HEK293 (cell line): ENCODE measurements around the gene ZKSCAN1.

Experiments used
- GLIS2 ChIP-seq: fragments of 450-650 bp; formaldehyde crosslinking; IDR thresholded peaks from 2 replicates; pipeline ENCODE4 v1.5.1; 2016; ENCODE audit warnings: missing biosample characterization, missing genetic modification characterization
- PRDM1 ChIP-seq: fragments of 450-650 bp; formaldehyde crosslinking; IDR thresholded peaks from 2 replicates; pipeline ENCODE4; 2016; ENCODE audit warnings: missing biosample characterization, missing genetic modification characterization
- REPIN1 ChIP-seq: fragments of 450-650 bp; formaldehyde crosslinking; IDR thresholded peaks from 2 replicates; pipeline ENCODE4 v1.5.1; 2017; ENCODE audit warnings: missing biosample characterization, missing genetic modification characterization, low read depth
- SP3 ChIP-seq: fragments of 450-650 bp; formaldehyde crosslinking; IDR thresholded peaks from 2 replicates; pipeline ENCODE4 v1.5.1; 2016; ENCODE audit warnings: missing biosample characterization, missing genetic modification characterization
- YY2 ChIP-seq: fragments of 450-650 bp; formaldehyde crosslinking; IDR thresholded peaks from 2 replicates; pipeline ENCODE4 v1.5.1; 2016; ENCODE audit warnings: missing biosample characterization, missing genetic modification characterization
- ZBTB1 ChIP-seq: fragments of 450-650 bp; formaldehyde crosslinking; IDR thresholded peaks from 2 replicates; pipeline ENCODE4 v1.5.1; 2016; ENCODE audit warnings: missing biosample characterization, missing genetic modification characterization
- ZBTB17 ChIP-seq: fragments of 450-650 bp; formaldehyde crosslinking; IDR thresholded peaks from 2 replicates; pipeline ENCODE4 v1.5.1; 2016; ENCODE audit warnings: missing biosample characterization, missing genetic modification characterization
- ZBTB20 ChIP-seq: fragments of 450-650 bp; formaldehyde crosslinking; IDR thresholded peaks from 2 replicates; pipeline ENCODE4 v1.5.1; 2016; ENCODE audit warnings: missing biosample characterization, missing genetic modification characterization
- ZBTB26 ChIP-seq: fragments of 450-650 bp; formaldehyde crosslinking; optimal IDR thresholded peaks from 2 replicates; pipeline ENCODE3; 2016; ENCODE audit warnings: missing biosample characterization, mild to moderate bottlenecking, missing genetic modification characterization
- ZNF112 ChIP-seq: fragments of 450-650 bp; formaldehyde crosslinking; IDR thresholded peaks from 2 replicates; pipeline ENCODE4 v1.5.0; 2017; ENCODE audit warnings: missing biosample characterization, missing genetic modification characterization
- ZNF16 ChIP-seq: fragments of 450-650 bp; formaldehyde crosslinking; IDR thresholded peaks from 2 replicates; pipeline ENCODE4 v1.5.1; 2016; ENCODE audit warnings: low read depth, missing biosample characterization, missing genetic modification characterization
- ZNF211 ChIP-seq: fragments of 450-650 bp; formaldehyde crosslinking; IDR thresholded peaks from 2 replicates; pipeline ENCODE4 v1.5.1; 2016; ENCODE audit warnings: low read depth, missing biosample characterization, missing genetic modification characterization
- ZNF280D ChIP-seq: fragments of 450-650 bp; formaldehyde crosslinking; IDR thresholded peaks from 2 replicates; pipeline ENCODE4 v1.5.1; 2016; ENCODE audit warnings: missing biosample characterization, missing genetic modification characterization
- ZNF311 ChIP-seq: fragments of 450-650 bp; formaldehyde crosslinking; IDR thresholded peaks from 2 replicates; pipeline ENCODE4 v1.5.1; 2017; ENCODE audit warnings: missing biosample characterization, missing genetic modification characterization, borderline replicate concordance
- ZNF324 ChIP-seq: fragments of 450-650 bp; formaldehyde crosslinking; IDR thresholded peaks from 2 replicates; pipeline ENCODE4 v1.5.1; 2016; ENCODE audit warnings: missing biosample characterization, missing genetic modification characterization
- ZNF335 ChIP-seq: fragments of 450-650 bp; formaldehyde crosslinking; conservative IDR thresholded peaks from 2 replicates; pipeline ENCODE4 v1.5.1; 2016; ENCODE audit warnings: missing biosample characterization, missing genetic modification characterization
- ZNF354C ChIP-seq: fragments of 450-650 bp; formaldehyde crosslinking; IDR thresholded peaks from 2 replicates; pipeline ENCODE4 v1.5.1; 2016; ENCODE audit warnings: missing biosample characterization, missing genetic modification characterization, low read depth, borderline replicate concordance
- ZNF366 ChIP-seq: fragments of 450-650 bp; formaldehyde crosslinking; conservative IDR thresholded peaks from 2 replicates; pipeline ENCODE4 v1.5.1; 2016; ENCODE audit warnings: missing biosample characterization, missing genetic modification characterization
- ZNF391 ChIP-seq: fragments of 450-650 bp; formaldehyde crosslinking; IDR thresholded peaks from 2 replicates; pipeline ENCODE4 v1.5.1; 2016; ENCODE audit warnings: low read depth, missing biosample characterization, missing genetic modification characterization, borderline replicate concordance
- ZNF488 ChIP-seq: fragments of 450-650 bp; formaldehyde crosslinking; IDR thresholded peaks from 2 replicates; pipeline ENCODE4 v1.5.1; 2016; ENCODE audit warnings: missing biosample characterization, missing genetic modification characterization
- ZNF596 ChIP-seq: fragments of 450-650 bp; IDR thresholded peaks from 2 replicates; pipeline ENCODE4 v1.5.0; 2018; ENCODE audit warnings: missing biosample characterization, mild to moderate bottlenecking, missing genetic modification characterization, moderate library complexity
- ZNF600 ChIP-seq: fragments of 450-650 bp; formaldehyde crosslinking; IDR thresholded peaks from 2 replicates; pipeline ENCODE4 v1.5.1; 2016; ENCODE audit warnings: missing biosample characterization, missing genetic modification characterization
- ZNF629 ChIP-seq: fragments of 450-650 bp; formaldehyde crosslinking; IDR thresholded peaks from 2 replicates; pipeline ENCODE4 v1.5.1; 2017; ENCODE audit warnings: missing biosample characterization, missing genetic modification characterization
- ZNF664 ChIP-seq: fragments of 450-650 bp; formaldehyde crosslinking; IDR thresholded peaks from 2 replicates; pipeline ENCODE4 v1.5.1; 2016; ENCODE audit warnings: missing biosample characterization, missing genetic modification characterization
- ZNF670 ChIP-seq: fragments of 450-650 bp; formaldehyde crosslinking; IDR thresholded peaks from 2 replicates; pipeline ENCODE4 v1.5.1; 2016; ENCODE audit warnings: missing biosample characterization, missing genetic modification characterization, low read depth
- ZNF747 ChIP-seq: fragments of 450-650 bp; formaldehyde crosslinking; IDR thresholded peaks from 2 replicates; pipeline ENCODE4 v1.5.1; 2016; ENCODE audit warnings: missing biosample characterization, missing genetic modification characterization
- ZNF785 ChIP-seq: fragments of 450-650 bp; formaldehyde crosslinking; IDR thresholded peaks from 2 replicates; pipeline ENCODE4 v1.5.1; 2016; ENCODE audit warnings: missing biosample characterization, missing genetic modification characterization
- ZNF791 ChIP-seq: fragments of 450-650 bp; formaldehyde crosslinking; IDR thresholded peaks from 2 replicates; pipeline ENCODE4 v1.5.1; 2016; ENCODE audit warnings: missing biosample characterization, missing genetic modification characterization
- ZNF843 ChIP-seq: fragments of 450-650 bp; formaldehyde crosslinking; IDR thresholded peaks from 2 replicates; pipeline ENCODE4 v1.5.1; 2016; ENCODE audit warnings: missing biosample characterization, missing genetic modification characterization
- ZSCAN30 ChIP-seq: fragments of 450-650 bp; IDR thresholded peaks from 2 replicates; pipeline ENCODE4 v1.5.1; 2018; ENCODE audit warnings: missing biosample characterization, mild to moderate bottlenecking, missing genetic modification characterization, moderate library complexity
- TF ChIP-seq, protein P1 (sequence below): fragments of 450-650 bp; IDR thresholded peaks from 2 replicates; pipeline ENCODE4 v1.5.1; 2018; ENCODE audit warnings: missing biosample characterization, missing genetic modification characterization
- TF ChIP-seq, protein P2 (sequence below): fragments of 450-650 bp; formaldehyde crosslinking; IDR thresholded peaks from 2 replicates; pipeline ENCODE4 v1.5.1; 2016; ENCODE audit warnings: missing biosample characterization, missing genetic modification characterization
- TF ChIP-seq, protein P3 (sequence below): fragments of 450-650 bp; formaldehyde crosslinking; IDR thresholded peaks from 2 replicates; pipeline ENCODE4 v1.5.1; 2016; ENCODE audit warnings: missing biosample characterization, missing genetic modification characterization

ZKSCAN1 gene

DNA sequence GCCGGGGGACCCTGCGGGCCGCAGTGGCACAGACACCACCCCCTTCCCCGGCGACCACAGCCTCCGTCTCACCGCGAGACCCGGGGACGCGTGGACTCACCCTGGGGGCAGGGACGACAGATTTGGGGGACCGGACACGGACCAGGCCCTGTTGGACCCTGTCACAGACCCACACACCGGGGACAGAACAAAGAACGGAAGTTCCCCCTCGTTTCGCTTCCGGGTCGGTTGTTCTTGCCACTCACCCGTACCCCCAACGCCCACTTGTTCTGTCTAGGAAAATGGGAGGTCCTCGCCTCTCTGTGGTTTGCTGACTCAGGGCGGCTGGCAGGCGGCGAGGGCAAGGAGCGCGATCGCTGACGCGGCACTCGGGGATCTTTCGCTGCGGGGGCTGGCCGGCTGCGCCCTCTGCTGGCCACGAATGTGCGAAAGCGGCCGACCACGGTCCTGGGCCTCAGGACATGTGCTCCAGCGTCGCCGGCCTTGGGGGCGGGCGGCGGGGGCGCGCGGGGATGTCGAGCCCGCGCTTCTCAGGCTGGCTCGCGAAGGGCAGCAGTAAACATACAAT lies 66.2 kb downstream of the ZKSCAN1 start, which contains the start of gene ZNF3 (continued):
- TF ChIP-seq, protein P1, sequence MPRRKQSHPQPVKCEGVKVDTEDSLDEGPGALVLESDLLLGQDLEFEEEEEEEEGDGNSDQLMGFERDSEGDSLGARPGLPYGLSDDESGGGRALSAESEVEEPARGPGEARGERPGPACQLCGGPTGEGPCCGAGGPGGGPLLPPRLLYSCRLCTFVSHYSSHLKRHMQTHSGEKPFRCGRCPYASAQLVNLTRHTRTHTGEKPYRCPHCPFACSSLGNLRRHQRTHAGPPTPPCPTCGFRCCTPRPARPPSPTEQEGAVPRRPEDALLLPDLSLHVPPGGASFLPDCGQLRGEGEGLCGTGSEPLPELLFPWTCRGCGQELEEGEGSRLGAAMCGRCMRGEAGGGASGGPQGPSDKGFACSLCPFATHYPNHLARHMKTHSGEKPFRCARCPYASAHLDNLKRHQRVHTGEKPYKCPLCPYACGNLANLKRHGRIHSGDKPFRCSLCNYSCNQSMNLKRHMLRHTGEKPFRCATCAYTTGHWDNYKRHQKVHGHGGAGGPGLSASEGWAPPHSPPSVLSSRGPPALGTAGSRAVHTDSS: peak; percentile 27; the same call in 1 of the 2 replicates
- peak; percentile 69; the same call in 1 of the 2 replicates for TF ChIP-seq ZNF843
- no peak for TF ChIP-seq ZNF366 (tag by site-specific recombination)
- no peak for TF ChIP-seq ZNF335 (tag by site-specific recombination)
- peak; percentile 97 for TF ChIP-seq ZBTB26 (tag by site-specific recombination)
- no peak for TF ChIP-seq ZNF488 (tag by site-specific recombination)
- TF ChIP-seq ZNF600 (tag by site-specific recombination): peak; percentile 80
- TF ChIP-seq ZNF664 (tag by site-specific recombination): no peak
- peak; percentile 100 for TF ChIP-seq ZBTB17 (tag by site-specific recombination)
- TF ChIP-seq ZNF785 (tag by site-specific recombination): no peak
- TF ChIP-seq YY2 (tag by site-specific recombination): 0 out of 2 replicates have a peak, but pooled peaks have one; percentile 45
- no peak for TF ChIP-seq ZBTB1 (tag by site-specific recombination)
- no peak for TF ChIP-seq ZNF16 (tag by site-specific recombination)
- peak; percentile 82 for TF ChIP-seq GLIS2 (tag by site-specific recombination)
- TF ChIP-seq SP3 (tag by site-specific recombination): peak; percentile 93
- peak; percentile 29; the same call in 1 of the 2 replicates for TF ChIP-seq ZBTB20
- TF ChIP-seq, protein P2, sequence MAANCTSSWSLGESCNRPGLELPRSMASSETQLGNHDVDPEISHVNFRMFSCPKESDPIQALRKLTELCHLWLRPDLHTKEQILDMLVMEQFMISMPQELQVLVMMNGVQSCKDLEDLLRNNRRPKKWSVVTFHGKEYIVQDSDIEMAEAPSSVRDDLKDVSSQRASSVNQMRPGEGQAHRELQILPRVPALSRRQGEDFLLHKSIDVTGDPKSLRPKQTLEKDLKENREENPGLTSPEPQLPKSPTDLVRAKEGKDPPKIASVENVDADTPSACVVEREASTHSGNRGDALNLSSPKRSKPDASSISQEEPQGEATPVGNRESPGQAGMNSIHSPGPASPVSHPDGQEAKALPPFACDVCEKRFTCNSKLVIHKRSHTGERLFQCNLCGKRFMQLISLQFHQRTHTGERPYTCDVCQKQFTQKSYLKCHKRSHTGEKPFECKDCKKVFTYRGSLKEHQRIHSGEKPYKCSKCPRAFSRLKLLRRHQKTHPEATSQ (tag by site-specific recombination): no peak; the same call in 1 of the 2 replicates
- peak; percentile 85; the same call in 1 of the 2 replicates for TF ChIP-seq ZNF391
- no peak for TF ChIP-seq REPIN1 (tag by site-specific recombination)
- no peak for TF ChIP-seq PRDM1
- no peak for TF ChIP-seq ZNF280D (tag by site-specific recombination)
- TF ChIP-seq ZNF791 (tag by site-specific recombination): no peak
- TF ChIP-seq ZNF354C (tag by site-specific recombination): no peak
- no peak for TF ChIP-seq ZNF747 (tag by site-specific recombination)
- no peak for TF ChIP-seq ZNF112 (tag by site-specific recombination)
- TF ChIP-seq, protein P3, sequence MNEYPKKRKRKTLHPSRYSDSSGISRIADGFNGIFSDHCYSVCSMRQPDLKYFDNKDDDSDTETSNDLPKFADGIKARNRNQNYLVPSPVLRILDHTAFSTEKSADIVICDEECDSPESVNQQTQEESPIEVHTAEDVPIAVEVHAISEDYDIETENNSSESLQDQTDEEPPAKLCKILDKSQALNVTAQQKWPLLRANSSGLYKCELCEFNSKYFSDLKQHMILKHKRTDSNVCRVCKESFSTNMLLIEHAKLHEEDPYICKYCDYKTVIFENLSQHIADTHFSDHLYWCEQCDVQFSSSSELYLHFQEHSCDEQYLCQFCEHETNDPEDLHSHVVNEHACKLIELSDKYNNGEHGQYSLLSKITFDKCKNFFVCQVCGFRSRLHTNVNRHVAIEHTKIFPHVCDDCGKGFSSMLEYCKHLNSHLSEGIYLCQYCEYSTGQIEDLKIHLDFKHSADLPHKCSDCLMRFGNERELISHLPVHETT (tag by site-specific recombination): peak; percentile 93; the same call in 1 of the 2 replicates
- TF ChIP-seq ZNF670 (tag by site-specific recombination): no peak
- TF ChIP-seq ZNF629 (tag by site-specific recombination): peak; percentile 95
- peak; percentile 95 for TF ChIP-seq ZNF324 (tag by site-specific recombination)
- no peak for TF ChIP-seq ZNF211 (tag by site-specific recombination)
- no peak for TF ChIP-seq ZNF596 (tag by site-specific recombination)
- no peak for TF ChIP-seq ZNF311
- TF ChIP-seq ZSCAN30 (tag by site-specific recombination): peak; percentile 98
